GM10266 (cell line): ENCODE results near the gene LMOD2.

ENCODE experiments used
- DNase-seq: peaks from one replicate; pipeline ENCODE4 v3.0.0; 2012; ENCODE audit errors: extremely low spot score
- CTCF ChIP-seq: IDR thresholded peaks from 2 replicates; pipeline ENCODE4 v1.5.1; 2012; ENCODE audit warnings: mild to moderate bottlenecking, low read depth; ENCODE audit not compliant: control insufficient read depth, insufficient read depth; ENCODE audit errors: missing control alignments

LMOD2 gene

DNA sequence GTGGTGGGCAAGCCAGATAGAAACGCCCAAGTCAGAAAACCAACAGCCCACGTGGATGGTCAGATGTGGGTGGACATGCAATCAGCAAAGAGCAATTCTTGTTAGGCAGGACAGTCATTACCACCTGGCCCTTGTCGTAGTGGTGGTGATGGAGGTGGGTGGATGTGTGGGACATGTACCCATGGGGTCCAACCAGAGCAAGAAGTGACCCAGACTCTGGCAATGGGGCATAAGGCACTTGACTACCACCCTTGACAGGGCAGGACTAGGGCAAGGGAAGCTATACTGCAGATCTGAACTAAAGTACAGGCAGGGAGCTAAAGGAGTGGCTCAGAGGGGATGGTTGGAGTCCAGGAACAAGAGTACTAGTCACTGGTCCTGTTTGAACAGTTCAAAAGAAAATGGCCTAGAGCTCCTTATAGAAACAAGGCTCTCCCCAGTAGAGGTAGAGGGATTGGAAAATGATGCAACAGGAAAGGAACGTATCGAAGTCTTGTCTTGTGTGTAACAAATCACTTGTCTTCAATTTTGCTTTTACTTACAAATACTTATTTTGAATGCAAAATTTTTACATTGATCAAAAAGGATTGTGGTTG is 17.6 kb downstream of the LMOD2 start:
- DNase-seq = no peak
- TF ChIP-seq CTCF = no peak

GRCh38 chr7:123673752-123674398 is 18.2 kb downstream of the LMOD2 start:
- no peak for TF ChIP-seq CTCF
- DNase-seq = no peak

GRCh38 chr7:123674399-123675180 is 18.9 kb downstream of the LMOD2 start:
- DNase-seq = no peak
- TF ChIP-seq CTCF = no peak

DNA sequence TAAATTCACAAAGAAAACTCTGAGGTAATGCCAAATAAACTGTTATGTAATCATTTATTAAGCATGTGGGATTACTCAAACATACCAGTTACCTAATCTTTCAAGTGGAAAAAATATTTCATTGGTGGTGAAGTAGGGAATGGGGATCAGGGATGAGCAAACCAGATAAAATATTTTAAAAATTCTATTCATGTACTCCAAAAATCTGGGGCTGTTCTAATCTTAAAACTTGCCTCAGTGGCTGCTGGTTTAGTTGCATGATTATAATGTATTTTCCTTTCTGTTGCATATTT is 19.5 kb downstream of the LMOD2 start:
- TF ChIP-seq CTCF = no peak
- DNase-seq = no peak

GRCh38 chr7:123677061-123677715 is 21.5 kb downstream of the LMOD2 start:
- TF ChIP-seq CTCF = no peak
- no peak for DNase-seq

GRCh38 chr7:123679614-123680013 is 23.9 kb downstream of the LMOD2 start:
- no peak for DNase-seq
- no peak for TF ChIP-seq CTCF

DNA sequence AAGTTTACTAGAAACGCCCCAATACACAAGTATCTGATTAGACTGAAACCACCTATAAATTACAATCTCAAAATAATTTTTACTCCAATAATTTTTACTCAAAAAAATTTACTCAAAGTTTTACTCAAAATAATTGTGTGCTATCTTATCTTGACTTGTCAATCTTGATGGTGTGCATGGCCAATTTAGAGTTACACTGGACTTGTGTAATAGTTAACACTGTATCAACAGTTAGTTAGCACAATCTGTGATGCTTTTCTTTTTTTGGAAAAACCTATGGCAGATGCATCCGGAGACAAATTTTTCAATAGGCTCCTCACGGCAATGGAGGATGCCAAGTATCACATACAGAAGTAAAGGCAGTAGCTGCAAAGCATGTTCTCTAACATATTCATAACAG is 24.9 kb downstream of the LMOD2 start:
- no peak for TF ChIP-seq CTCF

More for the DNA sequence above, 24.9 kb downstream of the LMOD2 start:
- DNase-seq = no peak
